ENCODE data around the gene DIAPH2.

Gene DIAPH2

DNA sequence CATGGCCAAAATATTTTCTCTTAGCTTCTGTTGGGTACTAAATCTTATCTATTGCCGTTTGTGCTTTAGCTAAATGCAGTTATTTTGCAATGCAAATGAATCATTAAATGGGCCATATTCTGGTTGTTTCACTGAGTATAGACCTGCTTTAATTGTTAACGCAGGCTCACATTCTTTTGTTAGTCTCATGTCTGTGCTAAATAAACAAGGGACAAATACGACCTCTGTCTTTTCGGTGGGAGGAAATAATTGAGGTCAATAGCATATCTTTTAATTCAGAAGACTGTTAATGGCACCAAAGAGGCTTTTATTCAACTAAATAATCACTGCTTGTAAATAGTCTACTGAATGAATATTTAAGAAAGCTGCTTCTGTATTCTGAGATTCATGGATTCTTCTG is 76.9 kb downstream of the DIAPH2 start:
- Histone ChIP-seq H3K36me3 (ENCODE audit: control insufficient read depth, insufficient read depth, low read length) (peaks cover 6% of the 10 kb centered on the region), H3K4me1 (ENCODE audit: control insufficient read depth, insufficient read depth, low read length) (peaks cover 25% of the 10 kb centered on the region), H3K4me3 (ENCODE audit: low read depth, low read length) (no peak overlapping the region), H3K27me3 (ENCODE audit: control insufficient read depth, insufficient read depth, low read length) (no peaks in the 10 kb centered on the region), H3K9me3 (ENCODE audit: control insufficient read depth, insufficient read depth, low read length) (no peaks in the 10 kb centered on the region), H3K9ac (ENCODE audit: low read depth, low read length) (no peak overlapping the region), H3K27ac (ENCODE audit: low read depth, low read length) (no peak overlapping the region)

- Histone ChIP-seq H3K4me3 (ENCODE audit: low read depth, low read length) (no peak overlapping the region), H3K9ac (ENCODE audit: low read depth, low read length) (no peak overlapping the region), H3K36me3 (ENCODE audit: control insufficient read depth, insufficient read depth, low read length) (peaks cover under 1% of the 10 kb centered on the region), H3K27ac (ENCODE audit: low read depth, low read length) (no peak overlapping the region), H3K27me3 (ENCODE audit: control insufficient read depth, insufficient read depth, low read length) (no peaks in the 10 kb centered on the region), H3K4me1 (ENCODE audit: control insufficient read depth, insufficient read depth, low read length) (peaks cover 25% of the 10 kb centered on the region), H3K9me3 (ENCODE audit: control insufficient read depth, insufficient read depth, low read length) (no peaks in the 10 kb centered on the region)
Observed at GRCh38 chrX:96763608-96764007, 79.0 kb downstream of the DIAPH2 start.

- H3K9ac ChIP-seq (ENCODE audit: low read depth, low read length): no peak overlapping the region
- no peak overlapping the region for H3K27ac ChIP-seq (ENCODE audit: low read depth, low read length)
- H3K27me3 ChIP-seq (ENCODE audit: control insufficient read depth, insufficient read depth, low read length): no peaks in the 10 kb centered on the region
- H3K4me3 ChIP-seq (ENCODE audit: low read depth, low read length): no peak overlapping the region
- peaks cover 25% of the 10 kb centered on the region for H3K4me1 ChIP-seq (ENCODE audit: control insufficient read depth, insufficient read depth, low read length)
- no peaks in the 10 kb centered on the region for H3K9me3 ChIP-seq (ENCODE audit: control insufficient read depth, insufficient read depth, low read length)
- H3K36me3 ChIP-seq (ENCODE audit: control insufficient read depth, insufficient read depth, low read length): no peaks in the 10 kb centered on the region; the same call in 1 of the 2 replicates
Observed at GRCh38 chrX:96764864-96765263, 80.2 kb downstream of the DIAPH2 start.

GRCh38 chrX:96770315-96770714 is 85.7 kb downstream of the DIAPH2 start:
- Histone ChIP-seq H3K4me1 (ENCODE audit: control insufficient read depth, insufficient read depth, low read length) (no peaks in the 10 kb centered on the region; the same call in 1 of the 2 replicates), H3K9ac (ENCODE audit: low read depth, low read length) (no peak overlapping the region), H3K36me3 (ENCODE audit: control insufficient read depth, insufficient read depth, low read length) (no peaks in the 10 kb centered on the region), H3K4me3 (ENCODE audit: low read depth, low read length) (no peak overlapping the region), H3K27me3 (ENCODE audit: control insufficient read depth, insufficient read depth, low read length) (no peaks in the 10 kb centered on the region), H3K27ac (ENCODE audit: low read depth, low read length) (no peak overlapping the region), H3K9me3 (ENCODE audit: control insufficient read depth, insufficient read depth, low read length) (no peaks in the 10 kb centered on the region)

DNA sequence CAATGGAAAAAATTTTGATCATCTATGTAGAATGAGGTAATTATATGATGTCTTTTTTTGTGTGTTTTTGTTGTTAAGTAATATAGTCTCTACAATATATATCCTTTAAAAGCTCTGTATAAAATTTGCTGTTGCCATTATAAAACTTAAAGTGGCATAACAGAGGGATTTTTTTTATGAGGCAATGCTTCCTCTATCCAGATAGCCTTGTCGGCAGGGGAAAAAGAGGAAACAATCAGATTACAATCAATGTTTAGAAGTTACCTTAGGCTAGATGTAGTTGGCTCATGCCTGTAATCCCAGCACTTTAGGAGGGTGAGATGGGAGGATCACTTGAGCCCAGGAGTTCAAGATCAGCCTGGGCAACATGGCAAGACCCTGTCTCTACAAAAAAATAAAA is 86.8 kb downstream of the DIAPH2 start:
- no peaks in the 10 kb centered on the region; the same call in 1 of the 2 replicates for H3K4me1 ChIP-seq (ENCODE audit: control insufficient read depth, insufficient read depth, low read length)
- no peak overlapping the region for H3K27ac ChIP-seq (ENCODE audit: low read depth, low read length)
- H3K9ac ChIP-seq (ENCODE audit: low read depth, low read length): no peak overlapping the region
- H3K36me3 ChIP-seq (ENCODE audit: control insufficient read depth, insufficient read depth, low read length): no peaks in the 10 kb centered on the region
- H3K27me3 ChIP-seq (ENCODE audit: control insufficient read depth, insufficient read depth, low read length): no peaks in the 10 kb centered on the region
- no peaks in the 10 kb centered on the region for H3K9me3 ChIP-seq (ENCODE audit: control insufficient read depth, insufficient read depth, low read length)
- no peak overlapping the region for H3K4me3 ChIP-seq (ENCODE audit: low read depth, low read length)

- H3K9ac ChIP-seq (ENCODE audit: low read depth, low read length): no peak overlapping the region
- H3K4me1 ChIP-seq (ENCODE audit: control insufficient read depth, insufficient read depth, low read length): no peaks in the 10 kb centered on the region
- H3K4me3 ChIP-seq (ENCODE audit: low read depth, low read length): no peak overlapping the region
- no peaks in the 10 kb centered on the region for H3K9me3 ChIP-seq (ENCODE audit: control insufficient read depth, insufficient read depth, low read length)
- no peaks in the 10 kb centered on the region for H3K27me3 ChIP-seq (ENCODE audit: control insufficient read depth, insufficient read depth, low read length)
- H3K36me3 ChIP-seq (ENCODE audit: control insufficient read depth, insufficient read depth, low read length): no peaks in the 10 kb centered on the region
- H3K27ac ChIP-seq (ENCODE audit: low read depth, low read length): no peak overlapping the region
Observed at GRCh38 chrX:96774116-96774515, 89.5 kb downstream of the DIAPH2 start.

- no peaks in the 10 kb centered on the region for H3K9me3 ChIP-seq (ENCODE audit: control insufficient read depth, insufficient read depth, low read length)
- H3K27me3 ChIP-seq (ENCODE audit: control insufficient read depth, insufficient read depth, low read length): no peaks in the 10 kb centered on the region
- H3K4me1 ChIP-seq (ENCODE audit: control insufficient read depth, insufficient read depth, low read length): no peaks in the 10 kb centered on the region
- H3K36me3 ChIP-seq (ENCODE audit: control insufficient read depth, insufficient read depth, low read length): no peaks in the 10 kb centered on the region
- no peak overlapping the region for H3K27ac ChIP-seq (ENCODE audit: low read depth, low read length)
- no peak overlapping the region for H3K9ac ChIP-seq (ENCODE audit: low read depth, low read length)
- H3K4me3 ChIP-seq (ENCODE audit: low read depth, low read length): no peak overlapping the region
Observed at GRCh38 chrX:96776966-96777365, 92.3 kb downstream of the DIAPH2 start.

DNA sequence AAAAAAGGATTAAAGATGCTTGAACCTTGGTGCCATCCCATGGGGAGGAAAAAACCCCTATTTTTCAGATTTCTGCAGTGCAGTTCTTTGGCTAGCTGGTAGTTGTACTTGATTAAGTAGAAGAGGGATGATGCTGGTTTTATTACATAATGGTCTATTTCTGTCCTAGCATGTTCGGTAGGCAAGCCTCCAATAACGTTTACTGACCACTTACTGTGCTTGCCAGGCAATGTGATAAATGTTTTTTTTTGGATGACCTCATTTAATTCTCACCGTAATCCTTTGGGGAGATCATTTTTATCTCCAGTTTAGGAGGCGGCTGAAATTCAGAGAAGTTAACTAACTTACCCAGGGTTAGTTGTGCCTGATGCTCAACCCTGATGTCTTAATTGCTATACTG is 106.9 kb downstream of the DIAPH2 start:
- Histone ChIP-seq H3K9ac (ENCODE audit: low read depth, low read length) (no peak overlapping the region), H3K36me3 (ENCODE audit: control insufficient read depth, insufficient read depth, low read length) (no peaks in the 10 kb centered on the region), H3K4me1 (ENCODE audit: control insufficient read depth, insufficient read depth, low read length) (no peaks in the 10 kb centered on the region), H3K4me3 (ENCODE audit: low read depth, low read length) (no peak overlapping the region), H3K9me3 (ENCODE audit: control insufficient read depth, insufficient read depth, low read length) (no peaks in the 10 kb centered on the region), H3K27me3 (ENCODE audit: control insufficient read depth, insufficient read depth, low read length) (no peaks in the 10 kb centered on the region), H3K27ac (ENCODE audit: low read depth, low read length) (no peak overlapping the region)

DNA sequence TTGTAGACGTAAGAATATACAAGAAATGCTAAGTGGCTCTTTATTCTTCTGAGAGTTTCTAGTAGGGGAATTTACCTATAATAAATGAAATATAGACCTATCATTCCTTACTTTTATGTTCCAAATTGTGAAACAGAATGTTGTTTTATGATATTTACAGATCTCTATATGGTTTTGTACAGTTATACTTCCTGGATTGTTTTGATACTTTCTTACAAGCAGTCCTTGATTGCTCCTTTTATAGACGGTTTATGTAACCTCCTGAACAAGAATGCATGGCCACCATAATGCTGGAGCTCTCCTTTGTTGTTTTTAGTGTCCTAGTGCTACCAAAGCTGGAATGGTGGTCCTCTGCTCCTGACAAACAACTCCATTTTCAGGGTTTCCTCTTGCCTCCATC is 107.4 kb downstream of the DIAPH2 start:
- H3K9ac ChIP-seq (ENCODE audit: low read depth, low read length): no peak overlapping the region
- no peaks in the 10 kb centered on the region for H3K9me3 ChIP-seq (ENCODE audit: control insufficient read depth, insufficient read depth, low read length)
- no peak overlapping the region for H3K4me3 ChIP-seq (ENCODE audit: low read depth, low read length)
- no peaks in the 10 kb centered on the region for H3K36me3 ChIP-seq (ENCODE audit: control insufficient read depth, insufficient read depth, low read length)
- no peaks in the 10 kb centered on the region for H3K4me1 ChIP-seq (ENCODE audit: control insufficient read depth, insufficient read depth, low read length)
- H3K27me3 ChIP-seq (ENCODE audit: control insufficient read depth, insufficient read depth, low read length): no peaks in the 10 kb centered on the region
- H3K27ac ChIP-seq (ENCODE audit: low read depth, low read length): no peak overlapping the region

DNA sequence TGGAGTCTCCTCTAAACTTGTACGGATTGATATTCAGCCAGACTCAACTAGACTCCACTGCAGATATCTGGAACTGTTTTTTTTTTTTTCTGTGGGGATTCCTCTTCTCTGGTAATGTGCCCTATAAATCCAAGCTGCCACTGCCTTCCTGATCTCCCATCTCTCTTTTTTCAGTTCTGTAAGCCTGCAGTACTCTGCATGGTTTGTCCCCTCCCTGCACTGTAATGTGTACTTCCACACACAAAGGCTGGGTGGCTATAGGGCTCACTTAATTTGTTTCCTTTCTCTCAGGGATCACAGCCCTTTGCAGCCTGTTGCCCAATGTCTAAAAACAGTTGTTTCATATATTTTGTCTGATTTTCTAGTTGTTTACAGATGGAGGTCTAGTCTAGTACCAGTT is 114.3 kb downstream of the DIAPH2 start:
- Histone ChIP-seq H3K9ac (ENCODE audit: low read depth, low read length) (no peak overlapping the region), H3K4me1 (ENCODE audit: control insufficient read depth, insufficient read depth, low read length) (no peaks in the 10 kb centered on the region), H3K36me3 (ENCODE audit: control insufficient read depth, insufficient read depth, low read length) (no peaks in the 10 kb centered on the region), H3K4me3 (ENCODE audit: low read depth, low read length) (no peak overlapping the region), H3K9me3 (ENCODE audit: control insufficient read depth, insufficient read depth, low read length) (no peaks in the 10 kb centered on the region), H3K27ac (ENCODE audit: low read depth, low read length) (no peak overlapping the region), H3K27me3 (ENCODE audit: control insufficient read depth, insufficient read depth, low read length) (no peaks in the 10 kb centered on the region)

- H3K9ac ChIP-seq (ENCODE audit: low read depth, low read length): no peak overlapping the region
- no peaks in the 10 kb centered on the region for H3K27me3 ChIP-seq (ENCODE audit: control insufficient read depth, insufficient read depth, low read length)
- H3K4me3 ChIP-seq (ENCODE audit: low read depth, low read length): no peak overlapping the region
- no peaks in the 10 kb centered on the region for H3K36me3 ChIP-seq (ENCODE audit: control insufficient read depth, insufficient read depth, low read length)
- H3K4me1 ChIP-seq (ENCODE audit: control insufficient read depth, insufficient read depth, low read length): no peaks in the 10 kb centered on the region
- no peaks in the 10 kb centered on the region for H3K9me3 ChIP-seq (ENCODE audit: control insufficient read depth, insufficient read depth, low read length)
- H3K27ac ChIP-seq (ENCODE audit: low read depth, low read length): no peak overlapping the region
Observed at GRCh38 chrX:96807318-96807717, 122.7 kb downstream of the DIAPH2 start.

DNA sequence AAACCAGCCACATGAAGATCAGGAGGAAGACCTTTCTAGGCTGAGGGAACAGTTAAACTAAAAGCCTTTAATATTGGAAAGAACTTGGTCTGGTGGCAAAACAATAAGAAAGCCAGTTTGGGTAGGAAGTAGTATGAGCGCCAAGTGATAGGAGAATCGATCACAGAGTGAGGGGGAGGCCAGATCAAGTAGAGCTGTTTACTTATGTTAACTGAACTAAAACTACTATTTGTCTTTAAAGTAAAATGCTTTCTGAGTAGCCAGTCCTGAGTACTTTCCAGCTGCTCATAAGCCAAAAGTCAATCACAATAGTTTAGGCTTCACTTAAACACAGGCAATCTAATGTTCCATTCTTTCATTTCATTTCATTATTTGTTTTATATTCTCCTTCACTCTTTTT is 136.3 kb downstream of the DIAPH2 start:
- Histone ChIP-seq H3K9me3 (ENCODE audit: control insufficient read depth, insufficient read depth, low read length) (no peaks in the 10 kb centered on the region), H3K4me1 (ENCODE audit: control insufficient read depth, insufficient read depth, low read length) (peaks cover 10% of the 10 kb centered on the region), H3K9ac (ENCODE audit: low read depth, low read length) (no peak overlapping the region), H3K36me3 (ENCODE audit: control insufficient read depth, insufficient read depth, low read length) (no peaks in the 10 kb centered on the region), H3K27ac (ENCODE audit: low read depth, low read length) (no peak overlapping the region), H3K27me3 (ENCODE audit: control insufficient read depth, insufficient read depth, low read length) (no peaks in the 10 kb centered on the region), H3K4me3 (ENCODE audit: low read depth, low read length) (no peak overlapping the region)

All from HUES48 (cell line).